ENCODE data around the gene CHRNE. TPM values are rescaled to one million over a fixed set of nuclear protein-coding genes. Genes with fewer than 3 reads are reported as not detected.

The CHRNE gene
- total and polyA plus RNA-seq, 2 of the 8 experiments (the other 6 are each of a cell fraction or from before 2014, with no cell fraction given), result 0.15 to 0.33 TPM

DNA sequence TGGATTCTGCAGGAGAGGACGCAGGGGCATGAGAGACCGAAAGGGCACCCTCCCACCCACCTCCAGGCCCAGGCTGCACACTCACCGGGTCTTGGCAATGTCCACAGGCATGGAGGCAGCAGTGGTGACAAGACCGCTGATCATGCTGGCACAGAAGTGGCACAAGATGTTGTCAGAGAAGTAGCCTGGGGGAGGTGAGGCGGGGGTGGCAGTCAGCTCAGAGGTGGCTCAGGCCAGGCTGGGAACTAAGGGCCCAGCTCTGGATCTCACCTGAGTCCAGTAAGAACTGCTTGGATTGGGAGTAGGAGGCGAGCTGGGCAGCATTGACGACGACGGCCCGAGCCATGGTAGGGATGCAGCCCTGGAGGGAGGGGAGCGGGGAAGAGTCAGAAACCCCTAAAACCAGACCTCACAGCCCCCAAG lies 35.2 kb upstream of the CHRNE start:
- no peaks in the 10 kb centered on the region for H3K9me3 ChIP-seq (ENCODE audit: insufficient read depth in 2 of 2, low read depth in 1 of 2, low read length in 1 of 2)
- no peak overlapping the region for H2BK20ac ChIP-seq (ENCODE audit: low read length)
- H3K27ac ChIP-seq (ENCODE audit: low read depth, low read length), result no peak overlapping the region
- H3K79me1 ChIP-seq (ENCODE audit: low read depth, low read length), result peaks cover 9% of the 10 kb centered on the region
- H2BK120ac ChIP-seq (replicated peaks; ENCODE audit: low read depth, low read length), result no peak overlapping the region
- peaks cover 0 to 11% (median 7%) of the 10 kb centered on the region in 4 experiments; a peak in 6 of 7 replicates for H3K4me1 ChIP-seq (replicated peaks in 1 of 4; ENCODE audit: control insufficient read depth in 3 of 4, insufficient read depth in 4 of 4, low read length in 3 of 4)
- peak overlapping the region; percentile 93 to 96; a peak in 1 of 4 replicates for H3K4me2 ChIP-seq (ENCODE audit: insufficient read depth in 1 of 2, low read depth in 2 of 2, low read length in 2 of 2)
- H3K36me3 ChIP-seq (ENCODE audit: control insufficient read depth in 2 of 4, insufficient read depth in 4 of 4, low read length in 3 of 4), result peaks cover 13 to 23% (median 19%) of the 10 kb centered on the region in 4 experiments
- no peak overlapping the region for H3K14ac ChIP-seq (ENCODE audit: insufficient read length)
- no peak overlapping the region for H4K5ac ChIP-seq (ENCODE audit: insufficient read length, low read depth, low read length)
- H4K91ac ChIP-seq (replicated peaks; ENCODE audit: insufficient read length, low read length), result no peak overlapping the region
- FAIRE-seq (no peak), DNase-seq (ENCODE audit: low read depth in 1 of 2, low spot score in 2 of 2) (no peak)
- no peak overlapping the region; a peak in 2 of 7 replicates for H3K9ac ChIP-seq (replicated peaks in 1 of 4; ENCODE audit: extremely low read depth in 1 of 4, low read depth in 3 of 4, low read length in 3 of 4)
- H3K23me2 ChIP-seq (ENCODE audit: low read depth, low read length), result peaks cover 15% of the 10 kb centered on the region; the same call in 1 of the 2 replicates
- 93% methylated on average over 11 of the region's 11 CpGs; no CpG with 5 or more reads in 1 of the 2 experiments for WGBS, 2 experiments (ENCODE audit: extremely low coverage in 1 of 2, insufficient coverage in 1 of 2, insufficient read length in 1 of 2, insufficient replicate concordance in 2 of 2, low coverage in 1 of 2, low lambda C conversion rate in 2 of 2, missing lambda C conversion rate in 1 of 2)
- no peak overlapping the region for H3K23ac ChIP-seq (ENCODE audit: insufficient read length)
- no peak overlapping the region for H2BK15ac ChIP-seq (ENCODE audit: low read length)
- H4K20me1 ChIP-seq (replicated peaks in 1 of 2; ENCODE audit: control insufficient read depth in 1 of 2, insufficient read depth in 2 of 2, low read length in 2 of 2), result peaks cover 0 to 4% of the 10 kb centered on the region in 2 experiments
- TF ChIP-seq, protein P1, sequence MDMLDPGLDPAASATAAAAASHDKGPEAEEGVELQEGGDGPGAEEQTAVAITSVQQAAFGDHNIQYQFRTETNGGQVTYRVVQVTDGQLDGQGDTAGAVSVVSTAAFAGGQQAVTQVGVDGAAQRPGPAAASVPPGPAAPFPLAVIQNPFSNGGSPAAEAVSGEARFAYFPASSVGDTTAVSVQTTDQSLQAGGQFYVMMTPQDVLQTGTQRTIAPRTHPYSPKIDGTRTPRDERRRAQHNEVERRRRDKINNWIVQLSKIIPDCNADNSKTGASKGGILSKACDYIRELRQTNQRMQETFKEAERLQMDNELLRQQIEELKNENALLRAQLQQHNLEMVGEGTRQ (IDR thresholded peaks at IDR 0.05; ENCODE audit: low read length), result no peak
- no peak for TF ChIP-seq BCL11A (IDR thresholded peaks at IDR 0.05; ENCODE audit: low read depth in 2 of 2, low read length in 2 of 2)
- no peak overlapping the region for H3K56ac ChIP-seq (replicated peaks; ENCODE audit: insufficient read length, low read depth, low read length)
- ChIA-PET POLR2A (ENCODE audit: partially characterized antibody) (interaction anchor here (2.3 to 27.4 kb wide), 6 partner anchors 9 to 42 kb away, joined by 9 to 987 read pairs (median 31); partner anchors contain the start of genes C17orf107, CHRNE, ENO3 and GP1BA), CTCF (ENCODE audit: partially characterized antibody) (interaction anchor here (0.7 to 5.9 kb wide), 5 partner anchors 17 to 207 kb away, joined by 3 to 26 read pairs (median 6); partner anchors contain the start of genes CHRNE, MED11 and SPAG7)
- peak overlapping the region; percentile 42 for H4K8ac ChIP-seq (ENCODE audit: extremely low read depth, insufficient read depth, low read length)
- no peak overlapping the region for H2AK5ac ChIP-seq (ENCODE audit: low read depth, low read length)
- H2BK12ac ChIP-seq (ENCODE audit: low read depth, low read length), result no peak overlapping the region
- no peak overlapping the region for H3K18ac ChIP-seq (ENCODE audit: extremely low read depth, low read length)
- H3K27me3 ChIP-seq (replicated peaks in 1 of 4; ENCODE audit: control insufficient read depth in 3 of 4, extremely low read depth in 1 of 4, insufficient read depth in 3 of 4, low read length in 3 of 4), result no peaks in the 10 kb centered on the region
- H2BK5ac ChIP-seq (ENCODE audit: low read depth, low read length), result 0 out of 2 replicates have a peak overlapping the region, but pooled peaks have one; percentile 12
- H3K79me2 ChIP-seq (ENCODE audit: control insufficient read depth in 1 of 2, insufficient read depth in 2 of 2, low read length in 2 of 2), result peaks cover 0 to 27% of the 10 kb centered on the region in 2 experiments; a peak in 3 of 4 replicates
- no peak overlapping the region for H2AFZ ChIP-seq (ENCODE audit: low read length)
- H3K4ac ChIP-seq (replicated peaks; ENCODE audit: insufficient read length, low read depth, low read length), result no peak overlapping the region
- H3K4me3 ChIP-seq (ENCODE audit: extremely low read depth in 1 of 4, insufficient read depth in 2 of 4, low read depth in 3 of 4, low read length in 4 of 4), result no peak overlapping the region

Data from H1 (cell line).